NB4 (cell line): ENCODE results near the gene P2RY2.

ENCODE experiments used
- CTCF ChIP-seq: IDR thresholded peaks from one replicate; pipeline ENCODE4 v1.5.1; 2012; ENCODE audit warnings: low read depth, low read length
- MYC ChIP-seq: IDR thresholded peaks from 2 replicates; pipeline ENCODE4 v1.6.1; 2011; ENCODE audit warnings: low read depth, low read length
- POLR2A ChIP-seq: IDR thresholded peaks from 2 replicates; pipeline ENCODE4 v1.6.1; 2011; ENCODE audit warnings: mild to moderate bottlenecking; ENCODE audit not compliant: insufficient read length; ENCODE audit errors: extremely low read depth

- TF ChIP-seq CTCF = no peak
- no peak for TF ChIP-seq POLR2A
- TF ChIP-seq MYC = no peak
These were observed 12.8 kb downstream of the P2RY2 start for GRCh38 chr11:73230931-73231330.
